Colonic mucosa (tissue), 4 donors: ENCODE measurements around the gene EDEM1. TPM values are rescaled to one million over a fixed set of nuclear protein-coding genes. Genes with fewer than 3 reads are reported as not detected.

Experiments
- DNase-seq: peaks from one replicate; pipeline ENCODE4 v3.0.0-alpha.2; 2020
- H3K27ac ChIP-seq: fragments of 200-600 bp; one replicate; pipeline ENCODE4 v1.8.0; 2021
- H3K27me3 ChIP-seq: fragments of 200-600 bp; one replicate; pipeline ENCODE4 v1.8.0; 2021
- H3K36me3 ChIP-seq: fragments of 200-600 bp; one replicate; pipeline ENCODE4 v1.8.0; 2021
- H3K4me1 ChIP-seq: fragments of 200-600 bp; one replicate; pipeline ENCODE4 v1.8.0; 2021; ENCODE audit warnings: mild to moderate bottlenecking
- H3K4me3 ChIP-seq: fragments of 200-600 bp; one replicate; pipeline ENCODE4 v1.8.0; 2021
- H3K9ac ChIP-seq, 2 donors: one replicate each; pipeline ENCODE4 v1.7.0; 2013; ENCODE audit warnings: control low read depth in 2 of 2, low read depth in 2 of 2, low read length in 2 of 2
- H3K9me3 ChIP-seq: fragments of 200-600 bp; one replicate; pipeline ENCODE4 v1.8.0; 2021
- CTCF ChIP-seq: fragments of 200-600 bp; IDR thresholded peaks from one replicate; pipeline ENCODE4 v1.8.0; 2022; ENCODE audit warnings: antibody characterized with exemption, mild to moderate bottlenecking
- intact Hi-C: fragments of 100-400 bp; cut with DNase I; formaldehyde crosslinking; loops from one replicate; pipeline ENCODE4 v1.14.1; 2022
- total RNA-seq, 2 donors: library from RNA; stranded (reverse); fragmentation: NEBNext Ultra II Directional in 1 of 2; extraction: Animal tissue kit (Norgen Biotek cat#: 25700) in 1 of 2; gene quantifications; one replicate each; pipeline ENCODE4 v1.2.1, GENCODE V29; 2021
- donor health status: healthy.
- donor health status: DM: no; HTN: no; CAD: no.
- donor health status: DM: no; HTN: no; CAD: no.

The EDEM1 gene
- total RNA-seq, 2 donors from 2014 or later = 38.9 to 49.7 TPM

DNA sequence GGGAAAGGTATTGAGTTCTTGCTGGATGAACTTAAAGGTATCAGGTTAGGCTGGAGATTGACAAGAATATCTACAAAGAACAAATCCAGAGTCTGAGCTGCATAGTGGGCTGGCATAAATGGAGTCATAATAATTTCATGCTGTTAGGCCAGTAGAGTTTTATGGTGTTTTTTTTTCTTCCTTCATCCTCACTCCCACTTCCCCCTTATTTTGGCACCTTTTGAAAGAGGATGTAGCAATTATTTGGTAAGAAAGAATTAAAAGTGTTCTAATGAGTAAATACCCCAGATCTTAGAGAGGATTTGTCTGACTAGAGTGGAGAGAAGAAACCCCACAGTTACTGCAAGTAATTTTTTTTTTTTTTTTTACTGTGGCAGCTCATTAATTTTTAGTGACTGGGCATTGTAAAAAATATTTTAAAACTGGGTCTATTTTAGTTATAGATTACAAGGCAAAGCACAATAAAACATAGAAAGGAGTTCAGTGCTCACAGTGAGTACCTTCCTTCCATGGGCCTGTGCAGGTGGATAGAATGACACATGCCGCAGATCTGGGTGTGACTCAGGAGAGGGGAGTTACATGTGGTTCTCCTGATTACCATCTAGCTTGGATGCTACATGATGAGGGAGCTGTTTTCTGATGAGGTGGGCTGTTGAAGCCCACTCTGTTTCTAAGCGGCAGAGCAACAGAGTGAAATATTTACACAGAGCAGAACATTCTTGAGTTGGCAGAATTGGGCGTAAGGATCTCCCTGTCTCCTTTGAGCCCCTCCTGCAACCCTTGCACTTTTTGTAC is 5.3 kb downstream of the EDEM1 start:
- Histone ChIP-seq H3K4me3 (no peak overlapping the region), H3K27ac (no peak overlapping the region), H3K36me3 (no peaks in the 10 kb centered on the region), H3K9ac (no peak overlapping the region), H3K27me3 (no peaks in the 10 kb centered on the region), H3K4me1 (no peaks in the 10 kb centered on the region), H3K9me3 (no peaks in the 10 kb centered on the region)
- intact Hi-C loops = no loop called here
- DNase-seq = no peak
- no peak for TF ChIP-seq CTCF

- H3K36me3 ChIP-seq = no peaks in the 10 kb centered on the region
- no peak overlapping the region for H3K27ac ChIP-seq
- no peak for DNase-seq
- H3K4me1 ChIP-seq = no peaks in the 10 kb centered on the region
- H3K9me3 ChIP-seq = no peaks in the 10 kb centered on the region
- no peaks in the 10 kb centered on the region for H3K27me3 ChIP-seq
- H3K4me3 ChIP-seq = no peak overlapping the region
- no peak for TF ChIP-seq CTCF
- intact Hi-C loops = no loop called here
- no peak overlapping the region for H3K9ac ChIP-seq
Observed at GRCh38 chr3:5194341-5194740, 6.8 kb downstream of the EDEM1 start.

DNA sequence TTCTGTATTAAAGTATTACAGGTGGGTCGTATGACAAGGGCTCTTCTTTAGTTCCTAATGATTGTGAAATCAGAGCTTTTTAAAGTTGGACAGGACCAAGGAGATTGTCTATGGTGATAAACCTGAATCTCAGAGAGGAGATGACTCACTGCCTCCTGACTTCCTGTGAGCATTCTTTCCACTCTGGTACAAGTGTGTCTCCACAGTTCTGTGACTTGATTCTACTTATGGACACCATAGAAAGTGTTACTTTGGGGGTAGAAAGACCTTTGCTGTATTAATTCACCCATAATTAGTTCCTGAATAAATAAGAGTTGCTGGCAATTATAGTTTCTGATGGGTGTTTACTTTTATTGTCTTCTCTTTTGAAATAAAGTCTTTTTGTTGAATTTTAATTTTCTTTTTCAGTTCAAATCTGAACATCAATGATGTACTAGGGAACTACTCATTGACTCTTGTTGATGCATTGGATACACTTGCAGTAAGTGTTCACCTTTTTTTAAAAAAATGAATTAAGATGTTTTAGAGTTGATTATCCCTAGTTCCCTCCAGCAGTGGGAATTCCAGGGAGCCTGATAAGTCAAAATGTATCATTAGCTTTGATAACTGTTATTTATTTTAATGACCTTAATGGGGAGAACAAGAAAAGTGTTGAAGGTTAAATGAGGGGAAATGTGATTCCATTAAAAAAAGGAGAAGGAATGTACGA is 7.4 kb downstream of the EDEM1 start:
- TF ChIP-seq CTCF = no peak
- no peaks in the 10 kb centered on the region for H3K4me1 ChIP-seq
- peak overlapping the region; percentile 25 for H3K27ac ChIP-seq
- intact Hi-C loops = no loop called here
- H3K27me3 ChIP-seq = no peaks in the 10 kb centered on the region
- no peak overlapping the region for H3K9ac ChIP-seq
- no peaks in the 10 kb centered on the region for H3K36me3 ChIP-seq
- H3K4me3 ChIP-seq = no peak overlapping the region
- DNase-seq = no peak
- H3K9me3 ChIP-seq = no peaks in the 10 kb centered on the region

- intact Hi-C loops = no loop called here
- no peaks in the 10 kb centered on the region for H3K4me1 ChIP-seq
- no peak for TF ChIP-seq CTCF
- H3K9ac ChIP-seq = no peak overlapping the region
- no peaks in the 10 kb centered on the region for H3K27me3 ChIP-seq
- H3K27ac ChIP-seq = peak overlapping the region; percentile 25
- no peaks in the 10 kb centered on the region for H3K9me3 ChIP-seq
- no peak for DNase-seq
- H3K4me3 ChIP-seq = no peak overlapping the region
- H3K36me3 ChIP-seq = no peaks in the 10 kb centered on the region
Observed at GRCh38 chr3:5195605-5196004, 8.1 kb downstream of the EDEM1 start.

DNA sequence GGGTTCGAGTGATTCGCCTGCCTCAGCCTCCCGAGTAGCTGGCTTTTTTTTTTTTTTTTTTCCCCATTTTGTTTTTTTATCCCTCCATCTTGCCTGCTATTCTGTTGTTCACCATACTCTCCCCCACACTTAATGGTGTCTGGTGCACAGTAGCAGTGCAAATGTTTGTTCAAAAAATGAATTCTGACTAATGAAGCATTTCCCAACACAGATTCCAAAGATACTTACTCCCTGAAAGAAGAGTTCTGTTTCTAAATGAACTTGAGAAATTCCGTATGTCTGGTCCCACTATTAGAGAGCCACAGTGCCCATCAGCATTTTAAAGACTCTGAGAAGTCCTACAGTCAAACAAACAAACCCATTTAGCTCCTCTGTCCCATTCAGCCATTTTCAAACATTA is 9.5 kb downstream of the EDEM1 start:
- H3K4me3 ChIP-seq = no peak overlapping the region
- H3K27ac ChIP-seq = peak overlapping the region; percentile 48
- no peak for DNase-seq
- H3K9me3 ChIP-seq = no peaks in the 10 kb centered on the region
- no peaks in the 10 kb centered on the region for H3K36me3 ChIP-seq
- intact Hi-C loops = no loop called here
- TF ChIP-seq CTCF = no peak
- H3K4me1 ChIP-seq = no peaks in the 10 kb centered on the region
- H3K9ac ChIP-seq = no peak overlapping the region
- no peaks in the 10 kb centered on the region for H3K27me3 ChIP-seq
